ENCODE measurements around the gene APOBEC3A. TPM values are rescaled to one million over a fixed set of nuclear protein-coding genes. Genes with fewer than 3 reads are reported as not detected.

The APOBEC3A gene
- total RNA-seq, 1 experiment from 2014 or later: not detected

DNA sequence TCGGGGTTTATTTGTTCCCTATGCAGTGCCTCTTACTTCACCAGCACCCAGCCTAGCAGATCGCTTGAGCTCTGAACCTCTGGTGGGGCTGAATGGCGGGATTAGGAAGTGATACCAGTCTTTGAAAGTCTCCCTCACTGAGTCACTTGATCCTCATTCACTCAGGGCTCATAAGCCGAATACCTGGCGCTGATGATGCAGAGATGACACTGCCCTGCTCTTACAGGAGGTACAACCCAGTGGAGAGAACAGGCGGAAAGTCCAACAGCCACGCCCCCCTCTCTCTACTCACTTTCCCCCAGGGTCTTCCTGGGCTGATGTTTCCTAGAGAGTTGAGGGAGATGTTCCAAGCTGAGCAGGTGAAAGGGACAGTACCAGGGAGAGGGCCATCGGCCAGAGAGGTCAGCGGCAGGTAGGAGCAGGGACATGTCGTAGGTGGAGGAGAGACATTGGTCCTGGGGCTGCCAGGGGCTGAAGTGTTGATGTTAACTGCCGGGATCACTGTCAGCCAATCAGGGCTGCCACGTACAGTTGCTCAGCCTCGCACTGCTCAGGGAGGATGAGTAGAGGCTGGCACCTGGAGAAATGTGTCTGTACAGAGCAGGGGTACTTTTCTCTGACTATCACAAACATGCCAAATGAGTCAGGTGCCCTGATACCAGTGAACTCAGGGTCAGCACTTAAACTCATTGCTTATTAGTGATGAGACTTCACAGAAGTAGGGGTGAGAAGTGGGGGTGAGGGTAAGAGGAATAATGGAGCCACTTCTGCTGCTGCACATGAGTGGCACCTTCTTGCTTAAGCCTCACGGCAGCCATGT is 9.9 kb upstream of the APOBEC3A start (continued):
- TF ChIP-seq, protein P1, sequence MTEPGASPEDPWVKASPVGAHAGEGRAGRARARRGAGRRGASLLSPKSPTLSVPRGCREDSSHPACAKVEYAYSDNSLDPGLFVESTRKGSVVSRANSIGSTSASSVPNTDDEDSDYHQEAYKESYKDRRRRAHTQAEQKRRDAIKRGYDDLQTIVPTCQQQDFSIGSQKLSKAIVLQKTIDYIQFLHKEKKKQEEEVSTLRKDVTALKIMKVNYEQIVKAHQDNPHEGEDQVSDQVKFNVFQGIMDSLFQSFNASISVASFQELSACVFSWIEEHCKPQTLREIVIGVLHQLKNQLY (CRISPR knock-in tag; IDR thresholded peaks at IDR 0.05): no peak

DNA sequence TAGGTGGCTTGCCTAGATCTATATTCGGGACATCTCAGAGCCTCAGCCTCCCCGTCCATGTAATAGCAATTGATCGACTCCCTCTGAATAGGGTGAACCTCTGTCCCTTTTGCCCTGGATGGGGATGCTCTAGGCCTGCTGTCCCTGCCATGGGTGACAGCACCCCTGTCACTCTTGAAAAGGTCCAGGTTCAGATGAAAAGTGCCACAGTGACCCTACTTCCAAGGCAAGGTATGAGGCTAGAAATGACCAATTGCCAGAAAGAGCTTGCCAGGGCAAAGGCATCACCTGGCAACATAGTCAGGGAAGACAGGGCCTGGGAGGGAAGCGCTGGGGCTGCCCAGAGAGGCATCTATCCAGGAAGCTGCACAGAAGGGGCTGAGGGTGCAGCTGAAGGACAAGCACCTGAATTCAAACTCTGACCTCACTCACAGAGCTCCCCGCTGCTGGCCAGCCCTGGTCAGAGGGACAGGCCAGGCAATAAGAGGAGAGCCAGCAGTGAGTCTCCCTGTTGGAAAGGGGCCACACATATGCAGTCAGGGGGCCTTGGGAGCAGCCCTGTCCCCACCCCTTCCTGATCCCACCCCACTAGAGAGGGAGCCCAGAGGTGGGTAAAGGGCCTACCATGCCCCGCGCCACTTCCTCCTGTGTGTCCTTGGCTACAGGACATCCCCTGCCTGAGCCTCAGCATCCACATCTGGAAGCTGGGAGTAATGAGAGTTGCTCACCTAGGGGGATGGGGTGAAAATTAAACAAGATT is 9.0 kb upstream of the APOBEC3A start:
- CTCF ChIA-PET: interaction anchor here (0.6 kb wide), 1 partner anchor 213 kb away, joined by 4 read pairs; no protein-coding TSS in a partner anchor
- H3K4me1 Mint-ChIP-seq: peaks cover 20% of the 10 kb centered on the region
- H3K9me3 Mint-ChIP-seq: no peaks in the 10 kb centered on the region
- TF ChIP-seq RELA (CRISPR knock-in tag; IDR thresholded peaks at IDR 0.05; ENCODE audit: borderline replicate concordance) (no peak), TEAD4 (CRISPR knock-in tag; IDR thresholded peaks at IDR 0.05) (no peak), EMX1 (CRISPR knock-in tag; IDR thresholded peaks at IDR 0.05) (no peak), ESRRA (CRISPR knock-in tag; IDR thresholded peaks at IDR 0.05; ENCODE audit: borderline replicate concordance) (no peak), GABPB1 (CRISPR knock-in tag; IDR thresholded peaks at IDR 0.05) (no peak), TP53 (CRISPR knock-in tag; IDR thresholded peaks at IDR 0.05) (no peak), SMAD3 (CRISPR knock-in tag; IDR thresholded peaks at IDR 0.05; ENCODE audit: borderline replicate concordance) (no peak), ZNF416 (CRISPR knock-in tag; IDR thresholded peaks at IDR 0.05) (no peak), NFE2L1 (CRISPR knock-in tag; IDR thresholded peaks at IDR 0.05) (no peak), SOX15 (CRISPR knock-in tag; IDR thresholded peaks at IDR 0.05) (no peak), TEAD1 (CRISPR knock-in tag; IDR thresholded peaks at IDR 0.05) (no peak)
- TF ChIP-seq, protein P2, sequence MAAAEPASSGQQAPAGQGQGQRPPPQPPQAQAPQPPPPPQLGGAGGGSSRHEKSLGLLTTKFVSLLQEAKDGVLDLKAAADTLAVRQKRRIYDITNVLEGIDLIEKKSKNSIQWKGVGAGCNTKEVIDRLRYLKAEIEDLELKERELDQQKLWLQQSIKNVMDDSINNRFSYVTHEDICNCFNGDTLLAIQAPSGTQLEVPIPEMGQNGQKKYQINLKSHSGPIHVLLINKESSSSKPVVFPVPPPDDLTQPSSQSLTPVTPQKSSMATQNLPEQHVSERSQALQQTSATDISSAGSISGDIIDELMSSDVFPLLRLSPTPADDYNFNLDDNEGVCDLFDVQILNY (CRISPR knock-in tag; IDR thresholded peaks at IDR 0.05): no peak
- TF ChIP-seq, protein P3, sequence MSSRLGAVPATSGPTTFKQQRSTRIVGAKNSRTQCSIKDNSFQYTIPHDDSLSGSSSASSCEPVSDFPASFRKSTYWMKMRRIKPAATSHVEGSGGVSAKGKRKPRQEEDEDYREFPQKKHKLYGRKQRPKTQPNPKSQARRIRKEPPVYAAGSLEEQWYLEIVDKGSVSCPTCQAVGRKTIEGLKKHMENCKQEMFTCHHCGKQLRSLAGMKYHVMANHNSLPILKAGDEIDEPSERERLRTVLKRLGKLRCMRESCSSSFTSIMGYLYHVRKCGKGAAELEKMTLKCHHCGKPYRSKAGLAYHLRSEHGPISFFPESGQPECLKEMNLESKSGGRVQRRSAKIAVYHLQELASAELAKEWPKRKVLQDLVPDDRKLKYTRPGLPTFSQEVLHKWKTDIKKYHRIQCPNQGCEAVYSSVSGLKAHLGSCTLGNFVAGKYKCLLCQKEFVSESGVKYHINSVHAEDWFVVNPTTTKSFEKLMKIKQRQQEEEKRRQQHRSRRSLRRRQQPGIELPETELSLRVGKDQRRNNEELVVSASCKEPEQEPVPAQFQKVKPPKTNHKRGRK (CRISPR knock-in tag; IDR thresholded peaks at IDR 0.05; ENCODE audit: borderline replicate concordance): no peak
- TF ChIP-seq, protein P4, sequence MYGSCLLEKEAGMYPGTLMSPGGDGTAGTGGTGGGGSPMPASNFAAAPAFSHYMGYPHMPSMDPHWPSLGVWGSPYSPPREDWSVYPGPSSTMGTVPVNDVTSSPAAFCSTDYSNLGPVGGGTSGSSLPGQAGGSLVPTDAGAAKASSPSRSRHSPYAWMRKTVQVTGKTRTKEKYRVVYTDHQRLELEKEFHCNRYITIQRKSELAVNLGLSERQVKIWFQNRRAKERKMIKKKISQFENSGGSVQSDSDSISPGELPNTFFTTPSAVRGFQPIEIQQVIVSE (CRISPR knock-in tag; IDR thresholded peaks at IDR 0.05; ENCODE audit: borderline replicate concordance): no peak
- TF ChIP-seq, protein P5, sequence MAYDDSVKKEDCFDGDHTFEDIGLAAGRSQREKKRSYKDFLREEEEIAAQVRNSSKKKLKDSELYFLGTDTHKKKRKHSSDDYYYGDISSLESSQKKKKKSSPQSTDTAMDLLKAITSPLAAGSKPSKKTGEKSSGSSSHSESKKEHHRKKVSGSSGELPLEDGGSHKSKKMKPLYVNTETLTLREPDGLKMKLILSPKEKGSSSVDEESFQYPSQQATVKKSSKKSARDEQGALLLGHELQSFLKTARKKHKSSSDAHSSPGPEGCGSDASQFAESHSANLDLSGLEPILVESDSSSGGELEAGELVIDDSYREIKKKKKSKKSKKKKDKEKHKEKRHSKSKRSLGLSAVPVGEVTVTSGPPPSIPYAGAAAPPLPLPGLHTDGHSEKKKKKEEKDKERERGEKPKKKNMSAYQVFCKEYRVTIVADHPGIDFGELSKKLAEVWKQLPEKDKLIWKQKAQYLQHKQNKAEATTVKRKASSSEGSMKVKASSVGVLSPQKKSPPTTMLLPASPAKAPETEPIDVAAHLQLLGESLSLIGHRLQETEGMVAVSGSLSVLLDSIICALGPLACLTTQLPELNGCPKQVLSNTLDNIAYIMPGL (CRISPR knock-in tag; IDR thresholded peaks at IDR 0.05): no peak
- TF ChIP-seq, protein P6, sequence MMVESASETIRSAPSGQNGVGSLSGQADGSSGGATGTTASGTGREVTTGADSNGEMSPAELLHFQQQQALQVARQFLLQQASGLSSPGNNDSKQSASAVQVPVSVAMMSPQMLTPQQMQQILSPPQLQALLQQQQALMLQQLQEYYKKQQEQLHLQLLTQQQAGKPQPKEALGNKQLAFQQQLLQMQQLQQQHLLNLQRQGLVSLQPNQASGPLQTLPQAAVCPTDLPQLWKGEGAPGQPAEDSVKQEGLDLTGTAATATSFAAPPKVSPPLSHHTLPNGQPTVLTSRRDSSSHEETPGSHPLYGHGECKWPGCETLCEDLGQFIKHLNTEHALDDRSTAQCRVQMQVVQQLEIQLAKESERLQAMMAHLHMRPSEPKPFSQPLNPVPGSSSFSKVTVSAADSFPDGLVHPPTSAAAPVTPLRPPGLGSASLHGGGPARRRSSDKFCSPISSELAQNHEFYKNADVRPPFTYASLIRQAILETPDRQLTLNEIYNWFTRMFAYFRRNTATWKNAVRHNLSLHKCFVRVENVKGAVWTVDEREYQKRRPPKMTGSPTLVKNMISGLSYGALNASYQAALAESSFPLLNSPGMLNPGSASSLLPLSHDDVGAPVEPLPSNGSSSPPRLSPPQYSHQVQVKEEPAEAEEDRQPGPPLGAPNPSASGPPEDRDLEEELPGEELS (CRISPR knock-in tag; IDR thresholded peaks at IDR 0.05): no peak
- TF ChIP-seq, protein P7, sequence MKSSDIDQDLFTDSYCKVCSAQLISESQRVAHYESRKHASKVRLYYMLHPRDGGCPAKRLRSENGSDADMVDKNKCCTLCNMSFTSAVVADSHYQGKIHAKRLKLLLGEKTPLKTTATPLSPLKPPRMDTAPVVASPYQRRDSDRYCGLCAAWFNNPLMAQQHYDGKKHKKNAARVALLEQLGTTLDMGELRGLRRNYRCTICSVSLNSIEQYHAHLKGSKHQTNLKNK (CRISPR knock-in tag; IDR thresholded peaks at IDR 0.05): no peak
- TF ChIP-seq, protein P8, sequence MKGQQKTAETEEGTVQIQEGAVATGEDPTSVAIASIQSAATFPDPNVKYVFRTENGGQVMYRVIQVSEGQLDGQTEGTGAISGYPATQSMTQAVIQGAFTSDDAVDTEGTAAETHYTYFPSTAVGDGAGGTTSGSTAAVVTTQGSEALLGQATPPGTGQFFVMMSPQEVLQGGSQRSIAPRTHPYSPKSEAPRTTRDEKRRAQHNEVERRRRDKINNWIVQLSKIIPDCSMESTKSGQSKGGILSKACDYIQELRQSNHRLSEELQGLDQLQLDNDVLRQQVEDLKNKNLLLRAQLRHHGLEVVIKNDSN (CRISPR knock-in tag; IDR thresholded peaks at IDR 0.05): no peak
- TF ChIP-seq, protein P9, sequence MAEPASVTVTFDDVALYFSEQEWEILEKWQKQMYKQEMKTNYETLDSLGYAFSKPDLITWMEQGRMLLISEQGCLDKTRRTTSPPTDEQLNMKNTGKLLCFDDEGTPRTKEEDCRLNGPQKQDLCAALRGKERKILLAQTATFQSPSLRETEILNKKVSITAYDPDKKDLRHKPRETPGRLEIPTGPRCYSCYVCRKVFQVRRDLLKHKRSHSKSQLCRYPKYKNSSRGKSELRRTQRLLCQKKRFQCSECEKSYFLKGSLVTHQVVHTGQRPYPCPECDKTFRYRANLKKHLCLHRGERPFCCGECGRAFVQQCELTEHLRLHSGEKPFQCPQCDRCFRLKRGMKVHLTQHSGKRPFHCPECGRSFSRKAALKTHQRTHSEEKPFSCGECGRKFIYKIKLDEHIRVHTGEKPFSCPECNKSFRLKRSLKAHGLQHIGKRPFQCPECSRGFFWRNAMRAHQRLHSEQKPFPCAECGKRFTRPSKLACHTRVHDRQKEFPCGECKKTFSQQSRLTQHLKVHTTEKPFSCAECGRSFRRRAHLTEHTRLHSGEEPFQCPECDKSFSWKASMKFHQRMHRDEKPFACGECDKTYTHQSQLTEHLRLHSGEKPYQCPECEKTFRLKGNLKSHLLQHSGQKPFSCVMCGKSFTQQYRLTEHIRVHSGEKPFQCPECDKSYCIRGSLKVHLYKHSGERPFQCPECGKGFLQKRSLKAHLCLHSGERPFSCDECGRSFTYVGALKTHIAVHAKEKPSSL (CRISPR knock-in tag; conservative IDR thresholded peaks at IDR 0.05): no peak
- TF ChIP-seq, protein P10, sequence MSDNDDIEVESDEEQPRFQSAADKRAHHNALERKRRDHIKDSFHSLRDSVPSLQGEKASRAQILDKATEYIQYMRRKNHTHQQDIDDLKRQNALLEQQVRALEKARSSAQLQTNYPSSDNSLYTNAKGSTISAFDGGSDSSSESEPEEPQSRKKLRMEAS (CRISPR knock-in tag; IDR thresholded peaks at IDR 0.05): no peak
- peaks cover 5% of the 10 kb centered on the region for H3K27me3 Mint-ChIP-seq (ENCODE audit: low read depth)
- ATAC-seq: no peak
- DNase-seq (ENCODE audit: low spot score): no peak
- H3K4me3 Mint-ChIP-seq: no peak overlapping the region
- POLR2A ChIA-PET: no interaction called here
- no peaks in the 10 kb centered on the region for H3K36me3 Mint-ChIP-seq
- no peak overlapping the region for H3K27ac Mint-ChIP-seq
